Prostate gland (tissue), 2 donors: Measurements from ENCODE around the gene ERP29. TPM values are rescaled to one million over a fixed set of nuclear protein-coding genes. Genes with fewer than 3 reads are reported as not detected.
A peak's percentile ranks its signal among the peaks of the same experiment; 100 is the strongest.

ENCODE experiments used
- DNase-seq: peaks from one replicate; pipeline ENCODE4 v3.0.0-alpha.2; 2019; ENCODE audit warnings: low spot score
- H3K27ac ChIP-seq, 2 donors: fragments of 200-600 bp; sonication (generic); 2 replicates each; pipeline ENCODE4 v1.5.1; 2017 to 2019
- H3K27me3 ChIP-seq: fragments of 200-600 bp; sonication (generic); replicated peaks from 2 replicates; pipeline ENCODE4 v1.5.1; 2019; ENCODE audit not compliant: insufficient read depth
- H3K36me3 ChIP-seq, 2 donors: fragments of 200-600 bp; sonication (generic); 1 replicate in 1 of 2; 2 replicates in 1 of 2; pipeline versions ENCODE4 v1.5.1 to v1.8.1; 2017 to 2019
- H3K4me1 ChIP-seq: fragments of 200-600 bp; sonication (generic); replicated peaks from 2 replicates; pipeline ENCODE4 v1.5.1; 2019
- H3K4me3 ChIP-seq, 2 donors: fragments of 200-600 bp; sonication (generic); 2 replicates each; pipeline ENCODE4 v1.5.1; 2017 to 2019
- H3K9me3 ChIP-seq: fragments of 200-600 bp; sonication (generic); 2 replicates; pipeline ENCODE4 v1.5.1; 2017
- CTCF ChIP-seq, 4 experiments: fragments of 200-600 bp in 2 of 4; fragments of 450-650 bp in 2 of 4; sonication (generic) in 2 of 4; IDR thresholded peaks; 1 replicate in 3 of 4; 2 replicates in 1 of 4; pipeline ENCODE4 v1.5.1; 2016 to 2019; ENCODE audit warnings: antibody characterized with exemption in 4 of 4, mild to moderate bottlenecking in 2 of 4, moderate library complexity in 2 of 4
- POLR2A ChIP-seq: fragments of 450-650 bp; IDR thresholded peaks from one replicate; pipeline ENCODE4 v1.6.1; 2016; ENCODE audit warnings: antibody characterized with exemption, mild to moderate bottlenecking
- POLR2AphosphoS5 ChIP-seq: sonication (generic); formaldehyde crosslinking; IDR thresholded peaks from one replicate; pipeline ENCODE4 v1.6.1; 2017; ENCODE audit warnings: antibody characterized with exemption
- WGBS: methylation state at CpG from one replicate; pipeline ENCODE4 v1.1.5; 2018; 5-methylcytosine and 5-hydroxymethylcytosine counted together
- intact Hi-C: fragments of 100-400 bp; cut with DNase I; formaldehyde crosslinking; loops from one replicate; pipeline ENCODE4 v1.14.2; 2022
- total RNA-seq, 2 donors: library from RNA; depleted of rRNA; stranded (reverse); fragments of >200 nt; gene quantifications; one replicate each; pipeline ENCODE4 v1.1.0, GENCODE V29; 2016

ERP29 gene
- total RNA-seq, 2 donors from 2014 or later: 89.1 to 131 TPM

- TF ChIP-seq POLR2AphosphoS5 (no peak), CTCF (IDR thresholded peaks at IDR 0.05) (no peak), POLR2A (no peak)
- Histone ChIP-seq H3K4me3 (no peak overlapping the region), H3K27me3 (no peaks in the 10 kb centered on the region), H3K36me3 (no peaks in the 10 kb centered on the region), H3K4me1 (peaks cover 4% of the 10 kb centered on the region), H3K9me3 (no peaks in the 10 kb centered on the region), H3K27ac (no peak overlapping the region)
- intact Hi-C loops: no loop called here
- 42% methylated on average over 1 of the region's 1 CpG for WGBS
- DNase-seq: no peak
Measured at GRCh38 chr12:112017041-112017440, 3.8 kb downstream of the ERP29 start.

DNA sequence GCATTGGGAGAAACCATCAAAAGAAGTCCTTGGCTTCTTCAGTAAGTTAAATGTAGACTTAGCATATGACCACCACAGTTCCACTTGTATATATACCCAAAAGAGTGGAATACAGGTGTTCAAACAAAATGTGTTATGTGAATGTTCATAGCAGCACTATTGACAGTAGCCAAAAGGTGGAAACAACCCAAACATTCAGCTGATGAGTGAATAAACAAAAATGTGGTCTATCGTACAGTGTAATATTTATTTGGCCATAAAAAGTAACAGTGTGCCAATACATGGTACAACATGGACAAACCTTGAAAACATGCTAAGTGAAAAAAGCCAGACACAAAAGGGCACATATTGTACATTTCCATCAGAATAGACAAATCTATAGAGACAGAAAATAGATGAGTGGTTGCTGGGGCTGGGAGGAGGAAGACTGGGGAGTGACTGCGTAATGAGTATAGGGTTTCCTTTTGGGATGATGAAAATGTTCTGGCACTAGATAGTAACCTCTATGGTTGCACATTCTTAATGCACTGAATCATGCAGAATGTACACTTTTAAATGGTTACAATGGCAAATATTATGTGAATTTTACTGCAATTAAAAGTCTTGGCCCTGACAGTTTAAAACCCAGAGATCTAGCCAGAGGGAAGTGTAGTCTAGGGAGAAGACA lies 5.5 kb downstream of the ERP29 start:
- Histone ChIP-seq H3K4me1 (peaks cover 4% of the 10 kb centered on the region), H3K4me3 (no peak overlapping the region), H3K27ac (peak overlapping the region in 1 of 2 donors; percentile 24), H3K36me3 (no peaks in the 10 kb centered on the region), H3K27me3 (no peaks in the 10 kb centered on the region), H3K9me3 (no peaks in the 10 kb centered on the region)
- no peak for DNase-seq
- 59% methylated on average over 2 of the region's 2 CpGs for WGBS
- TF ChIP-seq POLR2AphosphoS5 (peak; percentile 45), CTCF (IDR thresholded peaks at IDR 0.05) (no peak), POLR2A (no peak)
- intact Hi-C loops: no loop called here

- DNase-seq: no peak
- Histone ChIP-seq H3K9me3 (no peaks in the 10 kb centered on the region), H3K4me3 (no peak overlapping the region), H3K27me3 (no peaks in the 10 kb centered on the region), H3K36me3 (no peaks in the 10 kb centered on the region), H3K27ac (no peak overlapping the region), H3K4me1 (peaks cover 4% of the 10 kb centered on the region)
- 88% methylated on average over 8 of the region's 8 CpGs for WGBS
- intact Hi-C loops: no loop called here
- TF ChIP-seq POLR2AphosphoS5: no peak
- TF ChIP-seq POLR2A: no peak
- no peak for TF ChIP-seq CTCF (IDR thresholded peaks at IDR 0.05)
Measured at GRCh38 chr12:112020947-112021457, 7.8 kb downstream of the ERP29 start.

DNA sequence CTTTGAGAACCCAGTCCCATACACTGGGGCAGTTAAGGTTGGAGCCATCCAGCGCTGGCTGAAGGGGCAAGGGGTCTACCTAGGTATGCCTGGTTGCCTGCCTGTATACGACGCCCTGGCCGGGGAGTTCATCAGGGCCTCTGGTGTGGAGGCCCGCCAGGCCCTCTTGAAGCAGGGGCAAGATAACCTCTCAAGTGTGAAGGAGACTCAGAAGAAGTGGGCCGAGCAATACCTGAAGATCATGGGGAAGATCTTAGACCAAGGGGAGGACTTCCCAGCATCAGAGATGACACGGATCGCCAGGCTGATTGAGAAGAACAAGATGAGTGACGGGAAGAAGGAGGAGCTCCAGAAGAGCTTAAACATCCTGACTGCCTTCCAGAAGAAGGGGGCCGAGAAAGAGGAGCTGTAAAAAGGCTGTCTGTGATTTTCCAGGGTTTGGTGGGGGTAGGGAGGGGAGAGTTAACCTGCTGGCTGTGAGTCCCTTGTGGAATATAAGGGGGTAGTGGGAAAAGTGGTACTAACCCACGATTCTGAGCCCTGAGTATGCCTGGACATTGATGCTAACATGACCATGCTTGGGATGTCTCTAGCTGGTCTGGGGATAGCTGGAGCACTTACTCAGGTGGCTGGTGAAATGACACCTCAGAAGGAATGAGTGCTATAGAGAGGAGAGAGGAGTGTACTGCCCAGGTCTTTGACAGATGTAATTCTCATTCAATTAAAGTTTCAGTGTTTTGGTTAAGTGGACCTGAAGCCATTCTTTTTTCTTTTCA lies 9.2 kb downstream of the ERP29 start:
- intact Hi-C loops: no loop called here
- WGBS: 88% methylated on average over 11 of the region's 11 CpGs
- Histone ChIP-seq H3K36me3 (no peaks in the 10 kb centered on the region), H3K27me3 (no peaks in the 10 kb centered on the region), H3K9me3 (no peaks in the 10 kb centered on the region), H3K4me1 (peaks cover 1% of the 10 kb centered on the region), H3K27ac (no peak overlapping the region), H3K4me3 (no peak overlapping the region)
- DNase-seq: no peak
- no peak for TF ChIP-seq CTCF (IDR thresholded peaks at IDR 0.05)
- no peak for TF ChIP-seq POLR2AphosphoS5
- TF ChIP-seq POLR2A: no peak
